Measurements from ENCODE around the gene ITPR3.

The ITPR3 gene

DNA sequence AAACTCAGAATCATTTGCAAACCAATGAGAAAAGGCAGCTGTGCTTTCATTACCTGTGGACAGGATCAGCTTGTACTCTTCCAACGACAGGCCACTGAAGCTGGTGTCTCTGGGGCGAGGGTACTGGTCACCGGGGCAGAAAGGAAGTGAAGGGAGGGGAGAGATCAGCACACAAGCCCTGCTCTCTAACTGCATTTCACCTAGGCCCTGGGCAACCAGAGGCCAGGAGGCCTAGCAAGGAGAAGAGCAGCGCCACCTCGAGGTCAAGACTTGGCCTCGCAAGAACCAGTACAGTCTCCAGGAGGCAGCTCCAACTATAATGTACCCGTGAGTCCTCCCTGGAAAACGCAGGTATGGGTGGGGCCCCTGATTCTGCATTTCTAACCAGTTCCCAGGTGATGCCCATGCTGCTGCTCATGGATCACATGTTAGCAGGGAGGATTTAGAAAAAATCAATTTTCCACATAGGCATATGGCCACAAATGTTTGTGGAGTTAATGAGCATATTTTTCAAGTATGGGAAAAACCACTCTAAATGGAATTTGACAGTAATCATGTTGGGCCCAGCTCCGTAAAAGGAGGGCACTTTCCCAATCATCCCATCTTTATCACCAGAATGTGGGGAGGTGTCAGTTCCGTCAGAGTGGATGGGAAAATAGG lies 79.4 kb downstream of the ITPR3 start:
- DNase-seq (ENCODE audit: low read depth in 2 of 2): peak; percentile 46 to 53

DNA sequence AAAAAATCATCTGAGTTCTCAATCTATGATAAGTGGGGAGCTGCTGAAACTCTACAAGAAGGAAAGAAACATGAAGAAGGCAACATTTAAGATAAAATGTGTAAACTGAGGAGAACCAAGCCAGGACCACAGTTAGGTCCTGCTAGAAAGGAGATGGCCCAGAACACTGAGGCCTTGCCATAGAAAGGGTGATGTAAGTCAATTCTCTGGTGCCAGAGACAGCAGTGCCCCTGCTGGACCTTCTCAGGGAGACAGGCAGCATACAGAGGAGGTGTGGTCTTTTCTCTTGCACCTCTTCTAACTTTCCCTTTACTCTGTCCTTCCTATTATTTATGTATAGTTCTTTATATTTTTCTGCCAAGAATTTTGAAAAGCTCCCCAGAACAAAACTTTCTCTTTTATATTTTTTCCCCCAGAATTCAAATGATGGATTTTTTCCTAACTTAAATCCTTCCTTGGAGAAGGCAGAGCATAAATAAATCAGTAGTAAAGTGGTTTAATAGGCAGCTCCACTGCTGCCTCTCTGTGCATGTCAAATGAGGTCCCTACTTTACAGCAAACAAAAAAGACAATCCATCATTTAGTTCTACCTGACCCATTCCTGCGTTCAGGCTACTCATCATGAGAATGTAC lies 81.3 kb downstream of the ITPR3 start:
- DNase-seq (ENCODE audit: low read depth in 2 of 2): no peak

DNA sequence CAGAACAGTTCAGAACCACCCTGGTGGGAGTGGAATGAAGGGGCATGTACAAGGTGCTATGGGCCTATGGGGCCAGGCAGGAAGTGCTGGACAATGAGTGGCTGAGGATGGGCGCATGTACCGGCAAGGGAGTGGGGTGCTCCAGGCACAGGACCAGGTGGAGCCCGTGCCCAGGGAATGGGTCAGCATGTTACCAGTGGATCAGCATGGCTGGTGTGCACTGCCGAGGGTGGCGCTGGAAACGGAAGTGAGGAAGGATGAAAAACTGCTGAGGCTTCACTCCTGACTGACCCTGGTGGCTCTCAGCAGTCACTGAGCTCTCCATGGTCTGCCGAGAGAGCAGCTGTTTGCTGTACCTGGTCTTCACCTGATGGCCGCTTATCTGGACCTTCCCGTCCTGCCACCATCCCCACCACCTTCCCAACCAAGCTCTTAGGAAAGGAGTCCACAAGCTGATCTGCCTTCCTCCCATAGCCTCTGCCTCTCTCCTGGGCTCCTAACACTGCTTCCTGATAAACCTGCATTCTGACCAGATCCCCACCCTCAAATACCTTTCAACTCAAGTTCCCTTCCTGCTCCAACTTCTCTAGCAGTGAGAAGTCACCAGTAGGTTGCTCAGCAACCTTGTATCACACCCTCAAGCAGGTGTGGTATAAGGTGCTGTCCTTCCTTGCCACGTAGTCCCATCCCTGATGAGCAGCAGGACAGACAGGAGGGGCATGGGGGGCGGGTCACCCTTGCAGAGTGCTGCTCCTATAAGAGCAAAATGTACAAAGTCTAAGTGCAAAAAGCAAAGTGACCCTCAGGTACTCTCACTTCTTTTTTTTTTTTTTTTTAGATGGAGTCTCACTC lies 83.3 kb downstream of the ITPR3 start:
- DNase-seq (ENCODE audit: low read depth in 2 of 2): no peak

DNA sequence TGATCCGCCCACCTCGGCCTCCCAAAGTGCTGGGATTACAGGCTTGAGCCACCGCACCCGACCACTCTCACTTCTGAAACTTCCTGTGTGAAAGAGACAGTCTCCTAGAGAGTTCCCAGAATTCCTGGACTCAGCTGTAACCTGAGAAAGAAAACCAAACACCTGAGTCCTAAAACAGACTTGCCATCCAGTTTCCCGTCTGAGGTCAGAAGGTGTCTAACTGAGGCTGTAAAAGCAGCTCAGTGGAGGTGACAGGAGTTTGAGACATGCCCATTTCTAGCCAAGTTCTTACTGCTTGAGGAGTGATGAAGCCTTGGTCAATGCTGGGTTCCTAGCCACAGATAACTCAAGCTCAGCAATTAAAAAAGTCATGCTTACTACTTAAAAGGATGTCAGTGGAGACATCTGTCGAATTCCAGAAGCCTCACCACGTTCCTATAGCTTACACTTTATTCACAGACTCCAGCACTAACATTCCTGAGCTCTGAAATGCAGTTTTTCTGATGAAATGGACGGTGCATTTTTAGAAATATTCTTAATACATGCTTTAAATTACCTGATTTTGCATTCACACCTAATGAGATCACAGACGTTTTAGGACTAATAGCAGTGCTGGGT lies 84.3 kb downstream of the ITPR3 start:
- no peak for DNase-seq (ENCODE audit: low read depth in 2 of 2)

DNA sequence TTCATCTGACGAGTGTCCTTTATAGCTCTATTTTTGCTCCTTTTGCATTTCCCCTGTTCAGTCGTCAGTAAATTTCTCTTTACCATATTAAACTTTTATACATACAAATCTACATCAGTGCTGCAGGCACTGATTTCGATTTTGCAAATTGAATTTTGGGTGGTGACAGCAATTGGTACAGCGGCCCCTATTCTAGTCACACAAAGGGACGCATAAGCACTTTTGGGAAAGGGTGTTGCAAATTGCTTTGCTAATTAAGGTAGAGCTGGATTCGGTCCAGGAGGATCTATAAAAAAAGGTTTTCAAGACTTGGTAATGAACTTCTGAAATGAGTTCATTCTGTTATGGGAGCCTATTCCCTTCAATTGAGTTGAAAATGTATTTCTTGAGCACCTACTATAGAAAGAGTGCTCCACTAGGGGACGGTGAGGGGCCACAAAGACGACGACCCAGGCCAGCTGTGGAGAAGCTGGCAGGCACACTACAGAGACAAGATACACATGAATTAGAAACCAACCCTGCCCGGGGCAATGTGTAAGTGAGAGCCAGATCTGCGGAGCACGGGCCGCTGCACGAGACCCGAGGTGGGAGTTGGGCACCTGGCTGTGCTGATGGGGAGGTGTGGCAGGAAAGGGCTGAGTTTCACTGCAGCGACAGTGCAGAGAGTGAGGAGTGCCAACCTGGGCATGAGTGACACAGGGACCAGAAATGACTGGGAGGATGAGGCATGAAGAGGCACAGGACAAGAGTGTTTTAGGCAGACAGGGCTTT lies 85.0 kb downstream of the ITPR3 start:
- no peak for DNase-seq (ENCODE audit: low read depth in 2 of 2)

DNA sequence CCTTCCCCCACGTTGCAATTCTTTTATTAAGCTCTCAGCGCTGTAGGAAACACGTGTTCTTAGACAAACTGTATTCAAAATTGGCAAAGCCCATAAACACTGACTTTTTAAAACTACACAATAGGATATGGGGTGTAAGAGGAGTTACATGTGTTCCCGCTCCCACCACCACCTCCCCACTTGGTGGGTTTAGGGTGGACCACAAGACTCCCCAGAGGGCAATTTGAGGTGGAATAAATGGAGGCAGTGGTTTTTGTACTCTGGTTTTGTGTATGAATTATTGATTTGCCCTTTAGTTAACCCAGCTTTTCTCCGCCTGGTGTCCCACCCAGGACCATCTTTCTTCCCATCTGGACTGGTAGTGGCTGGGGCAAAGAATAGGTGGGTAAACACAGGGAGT lies 86.6 kb downstream of the ITPR3 start:
- no peak for DNase-seq (ENCODE audit: low read depth in 2 of 2)

DNA sequence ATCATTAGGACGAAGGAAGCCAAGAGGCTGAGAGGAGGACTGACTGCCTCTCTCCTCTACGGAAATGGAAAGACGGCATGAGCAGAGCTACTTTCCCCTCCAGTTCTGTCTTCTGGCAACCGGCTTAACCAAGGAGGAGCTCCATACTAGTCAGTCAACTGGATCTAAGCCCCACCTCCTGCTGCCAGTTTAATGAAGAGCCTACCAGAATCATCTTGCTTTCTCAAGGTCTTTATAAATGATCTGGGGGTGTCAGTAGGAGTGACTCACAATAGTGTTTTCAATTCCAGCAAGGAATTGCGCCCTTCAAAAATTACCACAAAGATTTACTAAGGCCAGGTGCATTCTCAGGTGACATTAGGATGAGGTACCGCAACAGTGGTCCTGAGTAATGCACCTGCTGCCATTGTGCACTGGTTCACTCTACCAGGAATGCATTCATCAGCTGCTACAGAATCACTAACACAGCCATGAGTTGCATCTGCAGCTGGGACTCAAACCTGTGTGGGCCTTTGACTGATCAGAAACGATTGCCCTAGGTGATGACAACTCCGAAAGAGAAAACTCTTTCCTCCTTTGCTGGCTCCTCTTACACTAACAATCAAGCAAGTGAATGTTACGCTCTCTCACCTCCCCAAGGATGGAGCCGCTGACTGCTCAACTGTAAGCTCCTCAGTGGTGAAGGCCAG lies 87.5 kb downstream of the ITPR3 start:
- no peak for DNase-seq (ENCODE audit: low read depth in 2 of 2)

DNA sequence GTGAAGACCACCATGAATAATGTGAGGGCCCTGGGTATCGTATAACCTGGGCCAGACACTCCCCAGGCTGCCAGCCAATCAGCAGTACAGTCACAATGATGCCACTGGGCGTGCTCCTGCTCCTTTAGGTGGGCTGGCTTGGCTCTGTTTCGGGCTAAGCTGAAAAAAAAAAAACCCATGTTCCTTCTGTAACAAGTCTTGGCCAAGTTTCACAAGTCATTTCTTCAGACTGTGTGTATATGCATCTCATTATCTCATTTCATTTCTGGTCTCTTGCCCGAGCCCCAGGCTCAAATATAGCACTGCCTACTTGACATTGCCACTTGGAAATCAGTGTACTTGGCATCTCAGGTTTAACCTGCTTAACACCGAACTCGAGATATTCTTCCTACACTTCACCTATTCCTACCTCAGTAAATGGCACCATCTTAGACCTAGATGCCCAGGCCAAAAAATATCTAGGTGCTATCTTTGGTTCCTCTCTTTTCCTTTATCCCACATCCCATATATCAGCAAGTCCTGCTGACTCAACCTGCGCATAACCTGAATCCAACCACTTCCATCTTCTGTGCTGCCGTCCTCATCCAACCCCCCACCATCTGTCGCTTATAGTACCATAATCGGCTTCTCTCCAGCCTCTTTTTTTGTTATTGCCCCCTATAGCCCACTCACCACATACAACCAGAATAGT lies 88.6 kb downstream of the ITPR3 start:
- no peak for DNase-seq (ENCODE audit: low read depth in 2 of 2)

DNA sequence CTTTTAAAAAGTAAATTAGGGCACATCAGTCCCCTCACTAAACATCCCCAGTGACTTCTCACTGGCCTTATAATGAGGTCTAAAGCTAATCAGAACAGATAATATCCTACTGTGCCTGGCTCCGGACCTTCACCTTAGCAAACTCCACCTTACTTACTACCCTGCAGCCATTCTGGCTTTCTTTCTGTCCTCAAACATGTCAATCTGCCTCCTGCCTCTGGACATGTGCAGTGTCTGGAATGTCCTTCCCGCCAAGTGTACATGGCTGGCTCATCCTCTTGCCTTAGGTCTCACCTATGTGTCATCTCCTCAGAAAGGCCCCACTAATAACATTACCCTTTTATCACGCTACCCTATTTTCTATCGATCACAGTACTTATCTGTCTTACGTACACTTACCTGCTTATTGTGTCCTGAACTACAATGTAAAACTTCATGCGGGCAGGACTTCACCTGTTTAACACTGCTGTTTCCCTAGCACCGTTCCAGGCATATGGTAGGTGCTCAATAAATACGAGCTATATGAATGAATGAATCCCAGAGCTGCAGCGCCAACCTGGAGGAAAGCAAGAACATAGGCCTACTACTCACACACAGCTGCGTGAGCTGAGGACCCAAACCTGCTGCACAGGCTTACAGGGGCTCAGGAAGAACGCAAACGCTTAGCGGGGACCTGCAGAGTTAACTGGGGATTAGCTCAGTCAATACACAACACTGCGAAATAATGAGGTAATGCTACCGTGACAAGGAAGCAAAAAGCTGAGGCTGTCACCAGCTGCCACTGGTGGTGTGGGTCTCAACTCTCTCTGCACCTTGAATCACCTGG lies 89.4 kb downstream of the ITPR3 start:
- DNase-seq (ENCODE audit: low read depth in 2 of 2): no peak

DNA sequence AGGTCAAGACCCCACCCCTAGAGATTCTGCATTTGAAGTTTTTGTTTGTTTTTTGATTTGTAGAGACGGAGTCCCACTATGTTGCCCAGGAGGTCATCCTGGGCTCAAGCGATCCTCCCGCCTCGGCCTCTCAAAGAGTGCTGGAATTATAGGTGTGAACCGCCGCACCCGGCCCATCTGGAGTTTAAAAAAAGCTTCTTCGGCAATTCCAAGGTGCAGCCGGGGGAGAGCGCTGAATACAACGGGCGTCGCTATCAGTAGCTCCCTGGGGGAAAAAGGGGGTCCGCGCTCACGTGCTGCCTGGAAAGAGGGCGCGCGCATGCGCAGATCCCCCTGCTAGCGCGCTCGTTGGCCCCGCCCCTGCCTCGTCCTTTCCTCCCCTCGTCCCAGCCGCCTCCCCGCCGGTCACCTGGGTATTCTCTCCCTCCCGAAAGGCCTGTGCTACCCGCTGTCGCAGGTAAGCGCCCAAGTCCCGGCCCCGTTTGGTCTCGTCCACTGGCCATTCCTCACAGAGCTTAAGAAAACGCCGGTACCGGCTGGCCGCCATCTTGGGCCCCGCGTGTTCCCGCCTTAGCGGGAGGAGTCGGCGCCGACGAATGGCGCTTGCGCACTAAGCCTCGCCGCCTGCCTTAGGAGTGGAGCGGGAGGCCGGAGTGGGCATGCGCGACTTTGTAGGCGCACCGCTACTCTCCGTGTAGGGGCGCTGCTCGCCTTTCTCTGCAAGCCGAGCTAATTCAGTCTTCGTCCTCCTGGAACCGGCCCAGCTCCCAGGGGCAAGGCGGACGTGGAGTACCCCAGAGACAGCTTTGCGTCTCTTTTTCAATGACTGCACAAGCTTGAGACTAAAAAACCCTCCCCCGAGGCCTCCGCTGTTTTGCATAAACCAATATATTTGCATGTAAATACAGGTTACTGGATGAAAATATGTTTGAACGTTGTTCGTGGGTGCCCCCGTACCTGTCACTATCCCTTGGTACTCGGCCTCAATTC lies 90.3 kb downstream of the ITPR3 start, which contains the start of gene UQCC2:
UQCC2 (minus strand) TSS at position 561 of the 990 bp plus-strand sequence; CDS start at position 547, 14 bp downstream.
- peak; percentile 87 to 94 for DNase-seq (ENCODE audit: low read depth in 2 of 2)

DNA sequence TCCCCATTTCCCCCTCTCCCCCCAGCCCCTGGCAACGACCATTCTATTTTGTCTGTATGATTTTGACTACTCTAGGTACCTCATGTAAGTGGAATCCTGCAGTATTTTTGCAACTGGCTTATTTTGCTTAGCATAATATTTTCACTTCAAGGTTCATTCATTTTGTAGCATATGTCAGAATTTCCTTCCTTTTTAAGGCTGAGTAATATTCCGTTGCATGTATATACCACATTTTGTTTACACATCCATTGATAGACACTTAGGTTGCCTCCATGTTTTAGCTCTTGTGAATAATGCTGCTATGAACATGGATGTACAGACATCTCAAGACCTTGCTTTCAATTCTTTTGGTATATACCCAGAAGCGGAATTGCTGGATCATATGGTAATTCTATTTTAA lies 91.8 kb downstream of the ITPR3 start:
- DNase-seq (ENCODE audit: low read depth in 2 of 2): no peak

DNA sequence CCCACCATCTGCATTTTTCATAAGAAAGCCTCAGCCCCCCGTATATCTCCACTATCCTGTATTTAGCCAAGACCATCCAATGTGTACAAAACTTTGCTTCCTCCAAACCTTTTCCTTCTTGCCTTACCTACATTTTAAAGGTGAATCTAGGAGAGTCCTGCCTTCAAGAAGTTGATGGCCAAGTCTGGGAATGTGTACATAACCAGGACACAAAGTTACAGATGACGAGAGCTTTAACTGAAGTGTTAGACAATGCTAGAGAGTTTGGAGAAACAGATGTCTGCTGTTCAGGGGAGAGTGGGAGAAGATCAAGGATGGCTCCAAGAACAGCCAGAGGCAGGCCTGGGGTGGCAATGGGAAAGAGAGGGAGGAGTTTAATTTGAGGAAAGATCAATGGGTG lies 92.7 kb downstream of the ITPR3 start:
- no peak for DNase-seq (ENCODE audit: low read depth in 2 of 2)

DNA sequence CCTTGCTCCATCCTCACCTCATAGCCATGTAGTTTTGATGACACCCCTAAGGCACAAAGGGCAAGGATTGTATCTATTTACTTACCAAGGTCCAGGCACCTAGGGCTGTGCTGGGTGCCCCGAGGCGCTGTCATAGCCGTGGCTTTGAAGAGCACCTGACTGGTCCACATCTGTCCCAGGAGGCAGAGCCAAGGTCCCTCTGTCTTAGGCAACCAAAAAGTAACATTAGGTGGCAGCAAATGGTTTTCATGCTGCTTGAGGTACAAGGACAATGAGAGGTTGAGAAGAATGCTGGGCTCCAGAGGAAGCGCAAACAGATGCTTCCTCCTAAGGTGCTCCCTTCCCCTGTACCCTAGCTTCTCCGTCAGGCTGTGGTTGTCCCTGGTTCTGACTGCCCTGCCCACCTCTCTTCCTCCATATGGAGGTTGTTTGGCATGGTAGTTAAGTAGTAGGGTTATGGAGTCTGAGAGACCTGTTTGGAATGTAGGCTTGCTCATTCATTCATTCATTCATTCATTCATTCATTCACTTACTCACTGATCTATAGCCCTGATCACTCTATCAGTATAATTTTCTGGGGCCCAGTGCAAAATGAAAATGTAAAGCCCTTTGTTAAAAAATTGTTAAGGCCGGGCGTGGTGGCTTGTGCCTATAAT lies 93.4 kb downstream of the ITPR3 start:
- DNase-seq (ENCODE audit: low read depth in 2 of 2): no peak

DNA sequence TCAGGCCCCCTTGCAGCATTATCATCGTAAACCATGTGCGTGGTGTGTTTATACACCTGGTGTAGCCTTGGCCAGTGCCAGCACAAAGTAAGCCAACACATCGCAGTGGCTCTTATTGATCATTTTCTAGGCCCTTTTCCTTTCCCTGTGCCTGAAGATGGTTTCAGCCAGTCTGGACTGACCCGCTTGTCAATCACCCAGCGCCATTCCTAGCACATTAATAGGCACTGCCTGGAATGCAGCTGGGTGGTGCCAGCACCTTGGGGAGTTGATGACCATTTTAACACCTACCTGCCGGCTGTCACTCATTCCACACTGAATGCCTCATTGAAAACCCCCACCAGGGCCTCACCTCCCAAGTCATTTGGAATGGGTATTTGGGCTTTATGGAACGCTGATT lies 95.3 kb downstream of the ITPR3 start:
- no peak for DNase-seq (ENCODE audit: low read depth in 2 of 2)

DNA sequence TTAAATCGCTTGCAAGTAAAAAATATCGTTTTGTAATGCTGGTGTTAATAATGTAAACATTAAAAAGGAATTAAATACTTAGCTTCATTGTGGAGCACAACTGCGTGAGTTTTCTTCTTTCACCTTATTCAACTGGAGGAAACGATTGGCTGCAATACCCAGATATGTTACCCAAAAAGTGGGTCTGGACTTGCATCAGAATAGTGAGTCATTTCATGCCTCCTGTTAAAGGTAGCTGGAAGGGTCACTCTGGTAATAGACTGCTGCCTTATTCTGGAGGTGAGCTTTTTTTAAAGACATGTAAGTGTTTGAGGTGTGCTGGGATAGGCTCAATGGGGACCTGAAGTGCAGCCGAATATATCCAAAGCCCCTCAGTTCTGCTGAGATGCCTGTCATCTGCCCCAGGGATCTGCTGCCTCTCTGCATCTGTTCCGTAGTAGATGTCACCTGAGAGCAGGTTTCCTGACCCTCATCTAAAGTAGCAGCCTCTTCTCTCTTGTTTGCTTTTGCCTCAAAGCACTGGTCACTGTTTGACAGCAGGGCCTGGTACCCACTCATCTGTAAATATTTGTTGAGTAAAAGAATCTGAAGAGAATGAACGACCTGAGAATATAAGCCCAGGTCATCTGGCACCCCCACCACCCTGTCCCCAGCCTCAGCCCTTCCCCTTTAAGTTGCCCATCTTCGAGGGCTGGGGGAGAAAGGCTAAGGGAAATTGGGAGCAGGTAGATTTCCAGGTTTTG lies 95.9 kb downstream of the ITPR3 start:
- no peak for DNase-seq (ENCODE audit: low read depth in 2 of 2)

DNA sequence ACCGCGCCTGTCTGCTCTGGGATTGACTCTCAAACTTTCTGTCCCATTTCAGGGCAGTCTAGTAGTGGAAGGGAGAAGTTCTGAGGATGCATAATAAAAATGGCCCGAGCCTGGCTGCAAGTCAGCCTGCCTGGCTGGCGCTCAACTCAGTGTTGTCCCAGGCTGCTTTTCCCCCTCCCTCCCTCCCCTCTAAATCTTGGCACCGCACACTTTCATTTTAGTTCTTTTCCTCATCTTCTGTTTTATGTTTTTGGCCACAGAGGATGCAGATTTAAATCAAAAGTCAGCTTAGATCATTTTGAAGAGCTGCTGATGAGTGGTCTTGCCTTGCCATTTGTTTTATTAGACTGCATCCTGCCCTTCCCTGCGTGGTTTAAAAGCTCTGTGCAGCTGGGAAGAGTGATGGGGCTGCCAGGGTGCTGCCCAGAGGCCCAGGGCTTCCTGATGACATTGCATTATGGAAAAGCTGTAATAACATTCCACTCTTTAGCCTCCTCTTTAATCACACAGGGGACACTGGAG lies 96.9 kb downstream of the ITPR3 start:
- no peak for DNase-seq (ENCODE audit: low read depth in 2 of 2)

DNA sequence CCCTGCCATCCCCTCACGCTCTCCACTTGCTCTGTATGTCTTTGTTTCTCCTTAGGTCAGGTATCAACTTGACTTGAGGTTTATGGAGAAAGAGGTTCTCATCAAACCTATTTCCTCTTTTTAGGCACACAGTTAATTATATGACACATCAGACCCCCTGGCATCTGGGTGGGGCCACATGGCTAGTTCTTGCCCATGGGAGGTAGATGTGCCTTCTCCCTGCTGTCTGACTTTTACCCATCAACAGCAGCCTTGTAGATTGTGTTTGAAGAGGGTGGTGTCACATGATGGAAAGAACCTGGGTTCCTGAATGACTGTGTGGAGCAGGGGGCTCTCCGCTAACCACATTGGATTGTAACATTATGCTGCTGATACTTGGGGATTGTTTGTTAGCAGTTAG lies 97.6 kb downstream of the ITPR3 start:
- no peak for DNase-seq (ENCODE audit: low read depth in 2 of 2)

All from stimulated activated CD8-positive, alpha-beta memory T cell treated with anti-CD3 and anti-CD28 coated beads, Interleukin-7, amount 100 ng/mL, for 1 hour (primary cell).